ENCODE results near the gene BGLAP. TPM values are rescaled to one million over a fixed set of nuclear protein-coding genes. Genes with fewer than 3 reads are reported as not detected.
A peak's percentile ranks its signal among the peaks of the same experiment; 100 is the strongest.

BGLAP gene
- total RNA-seq, 6 experiments from 2014 or later, result 0.44 to 1.5 (median 1.2) TPM; not detected in 2

GRCh38 chr1:156289857-156290256, 47.9 kb downstream of the BGLAP start:
- Histone ChIP-seq H3K9me3 (no peaks in the 10 kb centered on the region), H3K27ac (no peak overlapping the region), H3K27me3 (no peaks in the 10 kb centered on the region), H3K4me1 (peaks cover 0 to 32% (median 7%) of the 10 kb centered on the region in 4 donors), H3K36me3 (peaks cover 0 to 5% (median 2%) of the 10 kb centered on the region in 4 donors), H3K4me3 (no peak overlapping the region)
- no peak for DNase-seq
- intact Hi-C loops (cut with DNase I), result no loop called here
- no peak for TF ChIP-seq CTCF (IDR thresholded peaks at IDR 0.05)
- TF ChIP-seq POLR2A (IDR thresholded peaks at IDR 0.05), result no peak
- no peak for ATAC-seq

GRCh38 chr1:156291226-156292061, 49.5 kb downstream of the BGLAP start:
- Histone ChIP-seq H3K4me3 (peak overlapping the region; percentile 27 to 55 (median 47)), H3K4me1 (peaks cover 0 to 42% (median 9%) of the 10 kb centered on the region in 4 donors), H3K27ac (peak overlapping the region; percentile 70 to 87 (median 82)), H3K27me3 (no peaks in the 10 kb centered on the region), H3K9me3 (no peaks in the 10 kb centered on the region), H3K36me3 (peaks cover 0 to 5% (median 2%) of the 10 kb centered on the region in 4 donors)
- intact Hi-C loops (cut with DNase I), result no loop called here
- DNase-seq, result peak; percentile 97 to 99 (median 98)
- WGBS (ENCODE audit: insufficient coverage, low coverage, low lambda C conversion rate, missing lambda C conversion rate), result 10% methylated on average over 14 of the region's 37 CpGs
- ATAC-seq, result peak; percentile 94 to 99 (median 96)
- TF ChIP-seq CTCF (IDR thresholded peaks at IDR 0.05), result no peak
- TF ChIP-seq POLR2A (IDR thresholded peaks at IDR 0.05), result peak; percentile 76

Small RNA genes within 50 kb of the gene (small RNA-seq; reads per million reads assigned to genes)
- gene RF00568, result 0 reads per million in 2 experiments

Other genes starting within 250 kb of the BGLAP start
- gene SSR2, start 221.2 kb upstream of the BGLAP start, total RNA-seq, result 100 to 1,000 TPM in 4 of 6 experiments, 10 to 100 TPM in 2; 59.5 to 227 (median 103) TPM
- 10 to 100 TPM; 19.0 to 25.5 (median 21.0) TPM for gene UBQLN4, start 188.4 kb upstream of the BGLAP start, total RNA-seq
- 10 to 100 TPM; 49.4 to 71.0 (median 60.3) TPM for gene LAMTOR2, start 187.4 kb upstream of the BGLAP start, total RNA-seq
- 1 to 10 TPM in 2 of 6 experiments, under 1 TPM in 4; 0.40 to 3.2 (median 0.77) TPM for gene RAB25, start 181.0 kb upstream of the BGLAP start, total RNA-seq
- 1 to 10 TPM in 1 of 6 experiments, under 1 TPM in 5; 0.35 to 1.4 (median 0.83) TPM for gene MEX3A, start 159.7 kb upstream of the BGLAP start, total RNA-seq
- 100 to 1,000 TPM in 3 of 6 experiments, 10 to 100 TPM in 3; 79.4 to 129 (median 98.8) TPM for gene LMNA, start 127.5 kb upstream of the BGLAP start, total RNA-seq
- gene SEMA4A, start 88.6 kb upstream of the BGLAP start, total RNA-seq, result 1 to 10 TPM in 4 of 6 experiments, under 1 TPM in 2; 0.62 to 2.6 (median 1.3) TPM
- gene SLC25A44, start 48.1 kb upstream of the BGLAP start, total RNA-seq, result 10 to 100 TPM; 19.1 to 30.5 (median 20.0) TPM
- 10 to 100 TPM; 21.8 to 33.8 (median 24.8) TPM for gene PMF1, start 29.2 kb upstream of the BGLAP start, total RNA-seq
- gene PAQR6, start 5.9 kb downstream of the BGLAP start, total RNA-seq, result 1 to 10 TPM in 3 of 6 experiments, under 1 TPM in 3; 0.43 to 4.0 (median 1.1) TPM
- 10 to 100 TPM; 28.1 to 58.8 (median 48.2) TPM for gene SMG5, start 40.6 kb downstream of the BGLAP start, total RNA-seq
- gene TMEM79, start 42.1 kb downstream of the BGLAP start, total RNA-seq, result 1 to 10 TPM in 4 of 6 experiments, under 1 TPM in 2; 0.55 to 2.1 (median 1.5) TPM
- 10 to 100 TPM; 34.7 to 72.0 (median 55.7) TPM for gene GLMP, start 53.5 kb downstream of the BGLAP start, total RNA-seq
- not detected for gene VHLL, start 57.1 kb downstream of the BGLAP start, total RNA-seq
- gene CCT3, start 96.1 kb downstream of the BGLAP start, total RNA-seq, result 100 to 1,000 TPM in 3 of 6 experiments, 10 to 100 TPM in 3; 79.3 to 179 (median 115) TPM
- 1 to 10 TPM in 2 of 6 experiments, under 1 TPM in 2, not detected in 2; 0.37 to 1.1 (median 0.99) TPM for gene TSACC, start 96.3 kb downstream of the BGLAP start, total RNA-seq
- gene RHBG, start 127.0 kb downstream of the BGLAP start, total RNA-seq, result 1 to 10 TPM in 2 of 6 experiments, under 1 TPM in 2, not detected in 2; 0.42 to 1.6 (median 1.1) TPM